ENCODE data around the gene WNK3.

DNA sequence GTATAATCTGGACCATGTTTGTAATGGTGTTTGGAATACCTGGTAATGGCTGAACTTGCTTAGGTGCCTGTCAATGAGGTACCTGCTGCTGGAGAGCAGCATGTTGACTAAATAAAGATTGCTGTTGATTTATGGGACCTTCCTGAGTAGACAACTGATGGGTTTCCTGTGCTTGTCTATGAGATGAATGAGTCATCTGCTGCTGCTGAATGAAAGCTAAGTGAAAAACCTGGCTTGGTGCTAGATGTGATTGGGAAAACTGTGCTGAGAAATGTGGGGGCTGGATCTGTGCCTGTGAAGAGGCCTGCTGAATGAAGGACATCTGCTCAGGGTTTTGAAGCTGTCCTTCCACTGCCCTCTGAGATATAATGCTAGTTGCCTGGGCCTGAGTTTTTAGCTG lies 69.6 kb downstream of the WNK3 start:
- TF ChIP-seq ELF4 (IDR thresholded peaks at IDR 0.05) (no peak), TARDBP (IDR thresholded peaks at IDR 0.05) (no peak), NFRKB (IDR thresholded peaks at IDR 0.05) (no peak)
